ENCODE data around the gene GALR2. TPM values are rescaled to one million over a fixed set of nuclear protein-coding genes. Genes with fewer than 3 reads are reported as not detected.

Gene GALR2
- total and polyA plus RNA-seq, 4 donors, result 0.20 to 0.44 (median 0.40) TPM; not detected in 1

- 77 to 88% methylated on average over 15 of the region's 15 CpGs for WGBS, 2 donors
- Histone ChIP-seq H3K4me3 (no peak overlapping the region), H3K27me3 (ENCODE audit: control insufficient read depth in 3 of 3, insufficient read depth in 3 of 3, low read length in 2 of 3) (no peaks in the 10 kb centered on the region), H3K36me3 (ENCODE audit: control insufficient read depth in 4 of 4, insufficient read depth in 4 of 4, low read length in 4 of 4) (peaks cover 32 to 44% (median 34%) of the 10 kb centered on the region in 4 donors), H3K27ac (ENCODE audit: low read depth in 1 of 2, low read length in 1 of 2) (peak overlapping the region in 1 of 2 donors; percentile 89), H3K4me1 (ENCODE audit: control insufficient read depth in 5 of 5, insufficient read depth in 5 of 5, low read length in 5 of 5) (peaks cover 0 to 19% (median 0%) of the 10 kb centered on the region in 5 donors), H3K9me3 (ENCODE audit: control insufficient read depth in 4 of 4, insufficient read depth in 3 of 4, low read length in 3 of 4) (no peaks in the 10 kb centered on the region), H3K9ac (ENCODE audit: insufficient read depth in 1 of 2, low read length in 2 of 2) (peak overlapping the region in 1 of 2 donors; percentile 1)
- DNase-seq (no peak), ATAC-seq (ENCODE audit: insufficient read depth, low FRiP score) (no peak)
- no peak for TF ChIP-seq CTCF (IDR thresholded peaks at IDR 0.05; ENCODE audit: control extremely low read depth, extremely low read depth)
These were observed 24.6 kb upstream of the GALR2 start for GRCh38 chr17:76049836-76050537.

- Histone ChIP-seq H3K36me3 (ENCODE audit: control insufficient read depth in 4 of 4, insufficient read depth in 4 of 4, low read length in 4 of 4) (peaks cover 32 to 41% (median 34%) of the 10 kb centered on the region in 4 donors), H3K27ac (ENCODE audit: low read depth in 1 of 2, low read length in 1 of 2) (peak overlapping the region in 1 of 2 donors; percentile 89), H3K4me3 (no peak overlapping the region), H3K9me3 (ENCODE audit: control insufficient read depth in 4 of 4, insufficient read depth in 3 of 4, low read length in 3 of 4) (no peaks in the 10 kb centered on the region), H3K27me3 (ENCODE audit: control insufficient read depth in 3 of 3, insufficient read depth in 3 of 3, low read length in 2 of 3) (no peaks in the 10 kb centered on the region), H3K9ac (ENCODE audit: insufficient read depth in 1 of 2, low read length in 2 of 2) (peak overlapping the region in 1 of 2 donors; percentile 1), H3K4me1 (ENCODE audit: control insufficient read depth in 5 of 5, insufficient read depth in 5 of 5, low read length in 5 of 5) (peaks cover 0 to 19% (median 0%) of the 10 kb centered on the region in 5 donors)
- TF ChIP-seq CTCF (IDR thresholded peaks at IDR 0.05; ENCODE audit: control extremely low read depth, extremely low read depth), result no peak
- ATAC-seq (ENCODE audit: insufficient read depth, low FRiP score) (peak; percentile 9), DNase-seq (no peak)
- 73 to 91% methylated on average over 11 of the region's 11 CpGs for WGBS, 2 donors
These were observed 23.8 kb upstream of the GALR2 start for GRCh38 chr17:76050538-76051467.

GRCh38 chr17:76051561-76051960, 23.0 kb upstream of the GALR2 start:
- Histone ChIP-seq H3K27me3 (ENCODE audit: control insufficient read depth in 3 of 3, insufficient read depth in 3 of 3, low read length in 2 of 3) (no peaks in the 10 kb centered on the region), H3K4me1 (ENCODE audit: control insufficient read depth in 5 of 5, insufficient read depth in 5 of 5, low read length in 5 of 5) (peaks cover 0 to 19% (median 0%) of the 10 kb centered on the region in 5 donors), H3K9me3 (ENCODE audit: control insufficient read depth in 4 of 4, insufficient read depth in 3 of 4, low read length in 3 of 4) (no peaks in the 10 kb centered on the region), H3K9ac (ENCODE audit: insufficient read depth in 1 of 2, low read length in 2 of 2) (no peak overlapping the region), H3K4me3 (no peak overlapping the region), H3K27ac (ENCODE audit: low read depth in 1 of 2, low read length in 1 of 2) (peak overlapping the region in 1 of 2 donors; percentile 84), H3K36me3 (ENCODE audit: control insufficient read depth in 4 of 4, insufficient read depth in 4 of 4, low read length in 4 of 4) (peaks cover 30 to 43% (median 40%) of the 10 kb centered on the region in 4 donors)
- TF ChIP-seq CTCF (IDR thresholded peaks at IDR 0.05; ENCODE audit: control extremely low read depth, extremely low read depth), result no peak
- ATAC-seq (ENCODE audit: insufficient read depth, low FRiP score) (no peak), DNase-seq (peak; percentile 38 to 66 (median 58))
- 73 to 82% methylated on average over 6 of the region's 6 CpGs for WGBS, 2 donors

Data from lung (tissue), 12 donors.